A673 (cell line): ENCODE results near the gene TAF5L. TPM values are rescaled to one million over a fixed set of nuclear protein-coding genes. Genes with fewer than 3 reads are reported as not detected.

Source experiments
- BruUV-seq: library from RNA; stranded (reverse); fragments of 400-500 nt; replicated peaks from 2 replicates; lab custom pipeline; 2021; lab: Mats Ljungman, UMichigan
- CTCF ChIA-PET: fragments of 300-600 bp; sonication (Branson Sonifier 250); formaldehyde crosslinking; loops from one replicate; lab custom pipeline; 2022; ENCODE audit warnings: antibody characterized with exemption; lab: Charles Lee
- POLR2A ChIA-PET: fragments of 300-600 bp; sonication (Branson Sonifier 250); formaldehyde crosslinking; loops from one replicate; lab custom pipeline; 2022; ENCODE audit warnings: antibody characterized with exemption; ENCODE audit not compliant: low non-redundant PET; lab: Charles Lee
- DNase-seq: peaks from one replicate; pipeline ENCODE4 v3.0.0-alpha.2; 2015; ENCODE audit warnings: low spot score
- H3K27ac ChIP-seq: fragments of 200-600 bp; sonication (generic); 2 replicates; pipeline ENCODE4 v1.5.1; 2016; ENCODE audit warnings: mixed run types, low read depth, mild to moderate bottlenecking, mixed read lengths, antibody characterized with exemption, low read length; ENCODE audit not compliant: poor library complexity, severe bottlenecking
- H3K27me3 ChIP-seq: fragments of 200-600 bp; sonication (generic); replicated peaks from 2 replicates; pipeline ENCODE4 v1.6.1; 2017; ENCODE audit warnings: mixed run types, low read depth, mild to moderate bottlenecking, mixed read lengths, antibody characterized with exemption, low read length; ENCODE audit not compliant: insufficient read depth, poor library complexity
- H3K36me3 ChIP-seq: fragments of 200-600 bp; sonication (generic); 2 replicates; pipeline ENCODE4 v1.6.1; 2016; ENCODE audit warnings: mixed run types, mild to moderate bottlenecking, mixed read lengths, antibody characterized with exemption, low read length; ENCODE audit not compliant: insufficient read depth, poor library complexity, severe bottlenecking
- H3K4me1 ChIP-seq: fragments of 200-600 bp; sonication (generic); 2 replicates; pipeline ENCODE4 v1.6.1; 2017; ENCODE audit warnings: mixed run types, mild to moderate bottlenecking, mixed read lengths, antibody characterized with exemption, low read length; ENCODE audit not compliant: insufficient read depth, poor library complexity, severe bottlenecking
- H3K4me3 ChIP-seq: fragments of 200-600 bp; sonication (generic); 2 replicates; pipeline ENCODE4 v1.5.1; 2016; ENCODE audit warnings: low read depth, mixed run types, mild to moderate bottlenecking, mixed read lengths, low read length; ENCODE audit not compliant: poor library complexity, severe bottlenecking
- H3K9me3 ChIP-seq: fragments of 200-600 bp; sonication (generic); 2 replicates; pipeline ENCODE4 v1.6.1; 2016; ENCODE audit warnings: mixed run types, low read depth, mild to moderate bottlenecking, mixed read lengths, antibody characterized with exemption, low read length; ENCODE audit not compliant: poor library complexity, severe bottlenecking
- CTCF ChIP-seq: fragments of 300-800, 200-600 bp; sonication (generic); conservative IDR thresholded peaks from 2 replicates; pipeline ENCODE4 v1.5.1; 2017; ENCODE audit warnings: low read depth, mild to moderate bottlenecking, antibody characterized with exemption, low read length, moderate library complexity, mixed read lengths
- EZH2 ChIP-seq: fragments of 200-600 bp; sonication (generic); IDR thresholded peaks from 2 replicates; pipeline ENCODE4 v1.6.1; 2017; ENCODE audit warnings: borderline replicate concordance, low read depth, mild to moderate bottlenecking, mixed read lengths, antibody characterized with exemption, low read length; ENCODE audit not compliant: poor library complexity, severe bottlenecking
- intact Hi-C: fragments of 100-400 bp; cut with micrococcal nuclease; formaldehyde crosslinking; loops from one replicate; pipeline ENCODE4 v1.10.0; 2022; ENCODE audit not compliant: unreplicated experiment
- total RNA-seq: library from RNA; stranded (reverse); gene quantifications from 2 replicates; pipeline ENCODE4 v1.2.3, GENCODE V29; 2021

The TAF5L gene
- total RNA-seq, 1 experiment from 2014 or later, result 33.4 TPM

- intact Hi-C loops, result no loop called here
- no peak for TF ChIP-seq EZH2
- TF ChIP-seq CTCF, result no peak
- POLR2A ChIA-PET, result no interaction called here
Observed at GRCh38 chr1:229570305-229570704, 55.6 kb downstream of the TAF5L start.

DNA sequence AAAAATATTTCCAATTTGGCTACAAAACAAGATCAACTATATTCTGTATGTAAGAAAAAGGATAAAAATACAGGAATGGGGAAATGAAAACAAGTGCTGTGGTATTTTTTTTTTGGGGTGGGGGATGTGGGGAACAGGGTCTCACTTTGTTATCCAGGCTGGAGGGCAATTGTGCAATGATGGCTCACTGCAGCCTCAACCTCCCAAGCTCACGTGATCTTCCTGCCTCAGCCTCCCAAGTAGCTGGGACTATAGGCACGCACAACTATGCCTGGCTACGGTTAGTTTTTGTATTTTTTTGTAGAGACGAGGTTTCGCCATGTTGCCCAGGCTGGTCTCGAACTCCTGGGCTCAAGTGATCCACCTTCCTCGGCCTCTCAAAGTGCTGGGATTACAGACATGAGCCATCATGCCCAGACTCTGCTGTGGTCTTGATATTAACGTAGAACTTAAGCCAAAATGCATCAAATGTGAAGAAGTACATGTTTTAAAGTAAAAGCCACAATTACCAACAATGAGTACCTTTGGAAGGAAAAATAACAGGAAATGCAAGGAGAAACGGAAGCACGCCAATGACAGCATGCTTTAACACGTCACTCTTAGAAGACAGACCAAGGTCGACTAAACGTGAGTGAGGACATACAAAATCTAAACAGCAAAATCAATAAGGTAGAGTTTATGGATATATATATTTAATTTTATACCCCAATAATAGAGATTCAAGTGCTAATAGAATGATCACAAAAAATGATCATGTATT, 58.6 kb downstream of the TAF5L start:
- BruUV-seq, result no TSS peak
- no peak overlapping the region for H3K27ac ChIP-seq
- TF ChIP-seq EZH2, result no peak
- TF ChIP-seq CTCF, result no peak
- no peaks in the 10 kb centered on the region for H3K27me3 ChIP-seq
- no peaks in the 10 kb centered on the region for H3K4me1 ChIP-seq
- intact Hi-C loops, result no loop called here
- ChIA-PET POLR2A (no interaction called here), CTCF (no interaction called here)
- no peak for DNase-seq
- no peaks in the 10 kb centered on the region for H3K36me3 ChIP-seq
- no peak overlapping the region for H3K4me3 ChIP-seq
- no peaks in the 10 kb centered on the region for H3K9me3 ChIP-seq

More at GRCh38 chr1:229570305-229570704, 55.6 kb downstream of the TAF5L start:
- no peak for DNase-seq
- Histone ChIP-seq H3K4me1 (no peaks in the 10 kb centered on the region), H3K4me3 (no peak overlapping the region), H3K9me3 (no peaks in the 10 kb centered on the region), H3K27me3 (no peaks in the 10 kb centered on the region), H3K36me3 (no peaks in the 10 kb centered on the region), H3K27ac (no peak overlapping the region)
- CTCF ChIA-PET, result no interaction called here
- BruUV-seq, result no TSS peak

DNA sequence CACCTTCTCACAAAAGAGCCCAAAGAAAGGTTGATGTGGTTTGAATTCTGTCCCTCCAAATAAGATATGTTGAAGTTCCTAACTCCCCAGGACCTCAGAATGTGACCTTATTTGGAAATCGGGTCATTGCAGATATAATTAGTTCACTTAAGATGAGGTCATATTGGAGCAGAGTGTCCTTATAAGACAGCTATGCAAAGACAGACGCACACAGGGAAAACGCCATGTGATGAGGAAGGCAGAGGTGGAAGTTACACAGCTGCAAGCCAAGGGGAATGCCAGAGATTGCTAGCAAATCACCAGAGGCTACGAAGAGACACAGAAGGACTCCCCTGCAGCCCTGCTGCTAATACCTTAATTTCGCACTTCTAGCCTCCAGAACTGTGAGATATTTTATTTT, 62.2 kb downstream of the TAF5L start:
- no TSS peak for BruUV-seq
- H3K4me1 ChIP-seq, result no peaks in the 10 kb centered on the region

More for the DNA sequence above, 62.2 kb downstream of the TAF5L start:
- H3K36me3 ChIP-seq, result no peaks in the 10 kb centered on the region
- TF ChIP-seq CTCF (no peak), EZH2 (no peak)
- H3K27ac ChIP-seq, result no peak overlapping the region
- no peak overlapping the region for H3K4me3 ChIP-seq
- no peak for DNase-seq
- ChIA-PET CTCF (no interaction called here), POLR2A (no interaction called here)
- no peaks in the 10 kb centered on the region for H3K27me3 ChIP-seq
- intact Hi-C loops, result loop anchor here (2.0 kb wide), 1 partner anchor 51 kb away; no protein-coding TSS in a partner anchor
- no peaks in the 10 kb centered on the region for H3K9me3 ChIP-seq
